ENCODE results near the gene DKKL1.

DKKL1 gene

GRCh38 chr19:49338691-49339300 lies 24.9 kb upstream of the DKKL1 start:
- DNase-seq, result no peak

GRCh38 chr19:49339301-49340068 lies 24.2 kb upstream of the DKKL1 start:
- DNase-seq, result no peak

GRCh38 chr19:49340069-49340864 lies 23.4 kb upstream of the DKKL1 start:
- DNase-seq, result no peak

GRCh38 chr19:49340865-49341718 lies 22.6 kb upstream of the DKKL1 start:
- no peak for DNase-seq

- no peak for DNase-seq
Measured at GRCh38 chr19:49342291-49342721, 21.4 kb upstream of the DKKL1 start.

GRCh38 chr19:49343123-49343522 lies 20.6 kb upstream of the DKKL1 start:
- no peak for DNase-seq

- no peak for DNase-seq
Measured at GRCh38 chr19:49344505-49345423, 18.9 kb upstream of the DKKL1 start.

GRCh38 chr19:49347191-49347590 lies 16.5 kb upstream of the DKKL1 start:
- DNase-seq, result no peak

GRCh38 chr19:49347835-49348234 lies 15.8 kb upstream of the DKKL1 start:
- DNase-seq, result no peak

- DNase-seq, result no peak
Measured at GRCh38 chr19:49348305-49349189, 15.1 kb upstream of the DKKL1 start.

GRCh38 chr19:49349567-49349966 lies 14.1 kb upstream of the DKKL1 start:
- no peak for DNase-seq

- DNase-seq, result no peak
Measured at GRCh38 chr19:49355909-49356353, 7.7 kb upstream of the DKKL1 start.

- DNase-seq, result no peak
Measured at GRCh38 chr19:49356382-49356781, 7.3 kb upstream of the DKKL1 start.

- DNase-seq, result no peak
Measured at GRCh38 chr19:49357186-49357585, 6.5 kb upstream of the DKKL1 start.

GRCh38 chr19:49359851-49360820 lies 3.5 kb upstream of the DKKL1 start:
- DNase-seq, result no peak

GRCh38 chr19:49361438-49362047 lies 2.1 kb upstream of the DKKL1 start:
- no peak for DNase-seq

- DNase-seq, result no peak
Measured at GRCh38 chr19:49362048-49362928, 1.4 kb upstream of the DKKL1 start, which contains the start of gene TEAD2. TSS of gene TEAD2 (minus strand) at chr19:49362416. CDS start at chr19:49360075, 2,341 bp downstream.

GRCh38 chr19:49362929-49363267 lies 779 bp upstream of the DKKL1 start:
- no peak for DNase-seq

Data from NCI-H510A treated with DMSO at 0.1 percent for 48 hours (cell line).